Endodermal cell (in vitro differentiated cells): ENCODE data around the gene DYNLT1. TPM values are rescaled to one million over a fixed set of nuclear protein-coding genes. Genes with fewer than 3 reads are reported as not detected.
A peak's percentile ranks its signal among the peaks of the same experiment; 100 is the strongest.

ENCODE experiments used
- DNase-seq: peaks from one replicate; pipeline ENCODE4 v3.0.0-alpha.2; 2017
- H3K27ac ChIP-seq: 2 replicates; pipeline ENCODE4 v1.5.1; 2013; ENCODE audit warnings: mild to moderate bottlenecking, low read depth, low read length, moderate library complexity
- H3K27me3 ChIP-seq: 2 replicates; pipeline ENCODE4 v1.6.1; 2013; ENCODE audit warnings: mild to moderate bottlenecking, low read length, moderate library complexity; ENCODE audit not compliant: insufficient read depth, control insufficient read depth, poor library complexity, severe bottlenecking
- H3K36me3 ChIP-seq: 2 replicates; pipeline ENCODE4 v1.7.0; 2013; ENCODE audit warnings: mild to moderate bottlenecking, low read length, moderate library complexity; ENCODE audit not compliant: control insufficient read depth, insufficient read depth
- H3K4me1 ChIP-seq: one replicate; pipeline ENCODE4 v1.7.0; 2013; ENCODE audit warnings: low read length; ENCODE audit not compliant: control insufficient read depth, insufficient read depth
- H3K4me3 ChIP-seq: 2 replicates; pipeline ENCODE4 v1.5.1; 2013; ENCODE audit warnings: mild to moderate bottlenecking, low read length, moderate library complexity
- H3K9ac ChIP-seq: 2 replicates; pipeline ENCODE4 v1.6.1; 2013; ENCODE audit warnings: mild to moderate bottlenecking, low read length, moderate library complexity; ENCODE audit not compliant: poor library complexity, severe bottlenecking; ENCODE audit errors: extremely low read depth
- H3K9me3 ChIP-seq: 2 replicates; pipeline ENCODE4 v1.6.1; 2013; ENCODE audit warnings: mild to moderate bottlenecking, low read length, moderate library complexity; ENCODE audit not compliant: control insufficient read depth
- H3K27ac Mint-ChIP-seq: 2 replicates; pipeline ENCODE4 v1.8.0; 2020; ENCODE audit warnings: mixed read lengths
- H3K27me3 Mint-ChIP-seq: 2 replicates; pipeline ENCODE4 v1.8.0; 2021; ENCODE audit warnings: mild to moderate bottlenecking, mixed read lengths; ENCODE audit not compliant: insufficient read depth
- H3K36me3 Mint-ChIP-seq: 2 replicates; pipeline ENCODE4 v1.8.0; 2020; ENCODE audit warnings: low read depth, mixed read lengths
- H3K4me1 Mint-ChIP-seq: 2 replicates; pipeline ENCODE4 v1.8.0; 2020; ENCODE audit warnings: mixed read lengths
- H3K4me3 Mint-ChIP-seq: 2 replicates; pipeline ENCODE4 v1.8.0; 2020; ENCODE audit warnings: mild to moderate bottlenecking, moderate library complexity, mixed read lengths
- H3K9me3 Mint-ChIP-seq: 2 replicates; pipeline ENCODE4 v1.8.0; 2020; ENCODE audit warnings: mild to moderate bottlenecking, mixed read lengths
- WGBS, 2 experiments: methylation state at CpG; one replicate each; pipeline versions ENCODE4 v1.1.5 to v1.1.7; 2013; ENCODE audit warnings: missing lambda C conversion rate in 2 of 2, mixed read lengths in 1 of 2; ENCODE audit not compliant: insufficient coverage in 1 of 2, insufficient read length in 1 of 2; 5-methylcytosine and 5-hydroxymethylcytosine counted together
- total RNA-seq, 2 donors: library from RNA; stranded (reverse); fragmentation: NEBNext Ultra II Directional in 1 of 2; extraction: Animal tissue kit (Norgen Biotek cat#: 25700) in 1 of 2; gene quantifications; 2 replicates in 1 of 2; 3 replicates in 1 of 2; pipeline ENCODE4 v1.2.1, GENCODE V29; 2021
- TF ChIP-seq, protein P1 (sequence below): fragments of 200-600 bp; sonication (generic); conservative IDR thresholded peaks from 2 replicates; pipeline ENCODE4 v1.5.0; 2021; ENCODE audit warnings: antibody characterized with exemption, mild to moderate bottlenecking

DYNLT1 gene
- total RNA-seq, 2 donors from 2014 or later, result 112 to 148 TPM

DNA sequence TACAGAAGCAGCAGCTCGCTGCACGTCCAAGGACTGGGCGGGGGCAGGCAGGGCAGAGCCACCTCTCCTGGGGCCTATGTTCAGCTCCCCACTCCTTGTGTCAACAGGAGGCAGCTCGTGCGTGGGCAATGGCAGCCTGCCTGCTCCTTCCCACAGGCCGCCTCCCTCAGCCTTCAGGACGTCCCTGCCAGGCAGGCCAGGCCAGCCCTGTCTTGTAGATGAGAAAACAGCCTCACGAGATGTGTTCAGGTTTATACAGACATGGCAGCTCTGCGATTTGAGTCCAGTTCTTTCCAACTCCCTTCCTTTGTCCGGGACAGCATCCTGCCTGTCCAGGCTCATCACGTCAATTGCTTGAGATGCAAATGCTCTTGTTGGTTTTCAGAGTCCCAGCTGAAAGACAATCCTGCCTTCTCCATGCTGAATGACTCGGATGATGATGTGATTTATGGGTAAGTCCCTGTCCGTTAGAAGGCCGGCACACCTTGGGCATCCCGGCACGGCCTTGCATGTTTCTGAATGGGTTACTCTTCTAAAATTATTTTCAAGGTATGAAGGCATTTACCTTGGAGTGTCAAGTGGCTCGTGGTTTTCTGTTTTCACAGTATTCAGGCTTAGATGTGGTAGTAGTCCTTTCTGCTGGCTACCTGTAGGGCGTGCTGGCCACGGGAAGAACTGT lies 13.5 kb downstream of the DYNLT1 start:
- TF ChIP-seq, protein P1, sequence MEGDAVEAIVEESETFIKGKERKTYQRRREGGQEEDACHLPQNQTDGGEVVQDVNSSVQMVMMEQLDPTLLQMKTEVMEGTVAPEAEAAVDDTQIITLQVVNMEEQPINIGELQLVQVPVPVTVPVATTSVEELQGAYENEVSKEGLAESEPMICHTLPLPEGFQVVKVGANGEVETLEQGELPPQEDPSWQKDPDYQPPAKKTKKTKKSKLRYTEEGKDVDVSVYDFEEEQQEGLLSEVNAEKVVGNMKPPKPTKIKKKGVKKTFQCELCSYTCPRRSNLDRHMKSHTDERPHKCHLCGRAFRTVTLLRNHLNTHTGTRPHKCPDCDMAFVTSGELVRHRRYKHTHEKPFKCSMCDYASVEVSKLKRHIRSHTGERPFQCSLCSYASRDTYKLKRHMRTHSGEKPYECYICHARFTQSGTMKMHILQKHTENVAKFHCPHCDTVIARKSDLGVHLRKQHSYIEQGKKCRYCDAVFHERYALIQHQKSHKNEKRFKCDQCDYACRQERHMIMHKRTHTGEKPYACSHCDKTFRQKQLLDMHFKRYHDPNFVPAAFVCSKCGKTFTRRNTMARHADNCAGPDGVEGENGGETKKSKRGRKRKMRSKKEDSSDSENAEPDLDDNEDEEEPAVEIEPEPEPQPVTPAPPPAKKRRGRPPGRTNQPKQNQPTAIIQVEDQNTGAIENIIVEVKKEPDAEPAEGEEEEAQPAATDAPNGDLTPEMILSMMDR, result no peak
- peak overlapping the region; percentile 32 for H3K27ac ChIP-seq
- 93 to 98% methylated on average over 13 to 19 of the region's 19 CpGs for WGBS, 2 experiments
- H3K36me3 ChIP-seq, result peaks cover 72% of the 10 kb centered on the region
- H3K9me3 ChIP-seq, result no peaks in the 10 kb centered on the region
- peak; percentile 39 for DNase-seq
- H3K4me1 ChIP-seq, result peaks cover 4% of the 10 kb centered on the region
- Mint-ChIP-seq H3K4me1 (peaks cover 10% of the 10 kb centered on the region), H3K9me3 (no peaks in the 10 kb centered on the region), H3K4me3 (no peak overlapping the region), H3K27ac (no peak overlapping the region), H3K27me3 (no peaks in the 10 kb centered on the region), H3K36me3 (peaks cover 63% of the 10 kb centered on the region)
- H3K9ac ChIP-seq, result no peak overlapping the region
- no peaks in the 10 kb centered on the region for H3K27me3 ChIP-seq
- no peak overlapping the region for H3K4me3 ChIP-seq

DNA sequence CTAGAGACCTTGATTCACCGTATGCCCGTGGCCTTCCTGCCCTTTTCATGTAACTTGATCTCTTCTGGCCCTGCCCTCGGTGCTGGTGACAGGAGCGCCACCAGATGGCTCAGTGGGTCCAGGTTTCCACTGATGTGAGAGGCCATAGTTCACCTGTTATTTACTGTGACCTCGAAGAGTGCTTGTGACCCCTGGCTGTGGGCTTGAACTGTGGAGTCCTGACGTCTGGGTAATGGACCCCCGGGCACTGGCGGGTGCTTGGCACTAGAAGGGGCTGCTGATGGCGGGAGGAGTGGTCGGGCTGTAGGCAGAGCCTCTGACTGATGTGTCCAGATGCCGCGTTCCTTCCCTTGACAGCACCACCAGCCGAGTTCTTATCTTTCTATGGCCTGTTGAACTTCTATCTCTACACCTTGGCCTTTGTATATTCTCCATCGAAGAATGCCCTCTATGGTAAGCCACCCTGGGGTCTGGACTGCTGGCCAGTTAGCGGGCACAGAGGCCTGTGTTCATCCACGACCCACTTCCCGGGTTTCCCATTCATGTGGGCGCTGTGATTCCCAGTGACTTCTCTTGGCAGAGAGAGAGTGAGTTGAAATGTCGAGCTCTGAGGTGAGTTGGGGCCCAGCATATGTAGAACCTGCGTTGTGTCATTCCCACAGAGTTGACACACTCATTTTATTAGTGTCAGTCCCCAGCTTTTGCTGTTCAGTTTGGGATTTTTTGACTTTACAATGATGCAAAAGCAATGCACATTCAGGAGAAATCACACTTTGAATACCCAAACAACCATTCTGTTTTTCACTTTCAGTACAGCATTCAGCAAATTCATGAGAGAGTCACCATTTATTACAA lies 14.9 kb downstream of the DYNLT1 start:
- H3K27me3 ChIP-seq, result no peaks in the 10 kb centered on the region
- no peaks in the 10 kb centered on the region for H3K27me3 Mint-ChIP-seq
- no peaks in the 10 kb centered on the region for H3K9me3 Mint-ChIP-seq
- WGBS, 2 experiments, result 89 to 90% methylated on average over 19 to 20 of the region's 20 CpGs
- DNase-seq, result peak; percentile 86
- peaks cover 8% of the 10 kb centered on the region for H3K4me1 Mint-ChIP-seq
- H3K4me1 ChIP-seq, result no peaks in the 10 kb centered on the region
- no peak overlapping the region for H3K4me3 ChIP-seq
- TF ChIP-seq, protein P1, result peak; percentile 71
- H3K27ac Mint-ChIP-seq, result no peak overlapping the region
- no peaks in the 10 kb centered on the region for H3K9me3 ChIP-seq
- H3K36me3 ChIP-seq, result peaks cover 76% of the 10 kb centered on the region
- H3K9ac ChIP-seq, result no peak overlapping the region
- H3K36me3 Mint-ChIP-seq, result peaks cover 67% of the 10 kb centered on the region
- H3K27ac ChIP-seq, result no peak overlapping the region
- no peak overlapping the region for H3K4me3 Mint-ChIP-seq

DNA sequence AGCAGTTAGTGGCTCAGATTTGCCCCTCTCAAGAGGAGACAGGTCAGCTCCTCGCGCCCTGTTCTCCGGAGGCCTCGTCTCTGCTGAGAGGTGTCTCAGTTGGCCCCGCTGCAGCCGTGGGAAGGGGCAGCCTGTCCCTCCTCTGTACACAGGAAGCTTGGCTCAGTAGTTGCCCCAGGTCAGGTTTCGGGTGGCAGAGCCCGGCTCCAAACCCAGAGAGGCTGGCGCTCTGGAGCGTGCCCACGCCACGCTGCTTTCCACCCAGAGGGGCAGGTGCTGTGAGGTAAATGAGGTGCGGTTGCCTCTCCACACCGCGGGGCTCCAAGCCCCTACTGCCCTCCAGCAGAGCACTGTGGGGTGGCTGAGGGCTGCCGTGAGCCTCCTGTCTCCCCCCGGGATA lies 16.0 kb downstream of the DYNLT1 start:
- peaks cover 73% of the 10 kb centered on the region for H3K36me3 ChIP-seq
- DNase-seq, result peak; percentile 41
- WGBS, 2 experiments, result 89 to 94% methylated on average over 11 to 17 of the region's 17 CpGs
- Mint-ChIP-seq H3K27ac (no peak overlapping the region), H3K36me3 (peaks cover 70% of the 10 kb centered on the region), H3K4me1 (peaks cover 8% of the 10 kb centered on the region), H3K27me3 (no peaks in the 10 kb centered on the region), H3K4me3 (no peak overlapping the region), H3K9me3 (no peaks in the 10 kb centered on the region)
- no peaks in the 10 kb centered on the region for H3K4me1 ChIP-seq
- H3K27me3 ChIP-seq, result no peaks in the 10 kb centered on the region
- H3K27ac ChIP-seq, result no peak overlapping the region
- H3K9ac ChIP-seq, result no peak overlapping the region
- TF ChIP-seq, protein P1, result no peak
- H3K4me3 ChIP-seq, result no peak overlapping the region
- no peaks in the 10 kb centered on the region for H3K9me3 ChIP-seq
